Measurements from ENCODE around the gene SYTL1. TPM values are rescaled to one million over a fixed set of nuclear protein-coding genes. Genes with fewer than 3 reads are reported as not detected.
A peak's percentile ranks its signal among the peaks of the same experiment; 100 is the strongest.

Gene SYTL1
- total and polyA plus RNA-seq, 9 of the 15 experiments (the other 6 are each of a cell fraction or from before 2014, with no cell fraction given): 0.04 to 9.3 (median 1.7) TPM

GRCh38 chr1:27392778-27393635 is 51.2 kb downstream of the SYTL1 start:
- peak overlapping the region; percentile 88 for H3K27ac ChIP-seq (ENCODE audit: extremely low read depth, low read depth, low read length)
- DNase-seq (ENCODE audit: extremely low read depth in 1 of 4, low spot score in 3 of 4) (peak; percentile 63 to 76 (median 70)), ATAC-seq (peak; percentile 50), FAIRE-seq (peak; percentile 42)
- TSS peak; percentile 75 for BruUV-seq (replicated peaks)
- POLR2A ChIA-PET: interaction anchor here (0.5 to 1.0 kb wide), 3 partner anchors 26 to 348 kb away, joined by 3 read pairs; partner anchors contain the start of gene MAP3K6
- H3K27me3 ChIP-seq (ENCODE audit: control insufficient read depth in 2 of 2, insufficient read depth in 2 of 2, low read length in 2 of 2): no peaks in the 10 kb centered on the region
- 9% methylated on average over 30 of the region's 30 CpGs for WGBS (ENCODE audit: insufficient coverage, low coverage, missing lambda C conversion rate)
- H3K9me3 ChIP-seq (replicated peaks; ENCODE audit: control insufficient read depth, insufficient read depth, low read depth, low read length): no peaks in the 10 kb centered on the region
- H3K79me2 ChIP-seq (ENCODE audit: control insufficient read depth, insufficient read depth, low read length): peaks cover 12% of the 10 kb centered on the region
- CTCF ChIA-PET (ENCODE audit: low intra/inter-chr PET ratio): interaction anchor here (0.6 to 1.4 kb wide), 5 partner anchors 27 to 274 kb away, joined by 3 to 7 read pairs (median 4); no protein-coding TSS in a partner anchor
- peak overlapping the region; percentile 96 for H3K4me2 ChIP-seq (ENCODE audit: insufficient read depth, low read length)
- H3K4me3 ChIP-seq: peak overlapping the region; percentile 96
- no peaks in the 10 kb centered on the region for H3K9me1 ChIP-seq (ENCODE audit: control insufficient read depth, insufficient read depth, low read length)
- intact Hi-C loops (cut with micrococcal nuclease) (loop anchor here (1.0 to 5.0 kb wide), 4 partner anchors 36 to 270 kb away; no protein-coding TSS in a partner anchor), in situ Hi-C loops (cut with MboI) (loop anchor here (5.0 kb wide), 2 partner anchors 269 to 291 kb away; no protein-coding TSS in a partner anchor)
- peaks cover 8 to 44% of the 10 kb centered on the region in 2 experiments for H3K4me1 ChIP-seq (replicated peaks in 1 of 2; ENCODE audit: control insufficient read depth in 2 of 2, insufficient read depth in 2 of 2, low read length in 2 of 2)
- peaks cover 9% of the 10 kb centered on the region; the same call in 1 of the 3 replicates for H3K36me3 ChIP-seq (ENCODE audit: control insufficient read depth, insufficient read depth, low read length)
- no peaks in the 10 kb centered on the region for H4K20me1 ChIP-seq (replicated peaks; ENCODE audit: control insufficient read depth, insufficient read depth, low read length)
- H3K9ac ChIP-seq (ENCODE audit: insufficient read depth in 1 of 2, low read depth in 2 of 2, low read length in 2 of 2): peak overlapping the region; percentile 85 to 98
- H2AFZ ChIP-seq (ENCODE audit: low read depth, low read length): peak overlapping the region; percentile 92
- TF ChIP-seq MCM3 (IDR thresholded peaks at IDR 0.05) (no peak), RREB1 (CRISPR knock-in tag; IDR thresholded peaks at IDR 0.05) (peak; percentile 62; the same call in 1 of the 2 replicates), RFX1 (IDR thresholded peaks at IDR 0.05) (no peak), MAZ (CRISPR knock-in tag; conservative IDR thresholded peaks at IDR 0.05 in 1 of 2, IDR thresholded peaks at IDR 0.05 in 1 of 2) (no peak), NFIC (IDR thresholded peaks at IDR 0.05) (peak; percentile 39; the same call in 1 of the 2 replicates), ATF1 (CRISPR knock-in tag; IDR thresholded peaks at IDR 0.05) (no peak), ATF1 (tag; IDR thresholded peaks at IDR 0.05) (peak; percentile 90), MTA1 (IDR thresholded peaks at IDR 0.05; ENCODE audit: borderline replicate concordance) (0 out of 2 replicates have a peak, but pooled peaks have one; percentile 14), ZKSCAN1 (IDR thresholded peaks at IDR 0.05; ENCODE audit: low read depth, low read length) (0 out of 2 replicates have a peak, but pooled peaks have one; percentile 9), ZNF780A (CRISPR knock-in tag; IDR thresholded peaks at IDR 0.05) (no peak), NUFIP1 (IDR thresholded peaks at IDR 0.05; ENCODE audit: partially characterized antibody) (no peak), PRPF4 (IDR thresholded peaks at IDR 0.05; ENCODE audit: insufficient read depth, low read depth, low read length, poor library complexity, severe bottlenecking) (no peak)
- TF ChIP-seq, protein P1, sequence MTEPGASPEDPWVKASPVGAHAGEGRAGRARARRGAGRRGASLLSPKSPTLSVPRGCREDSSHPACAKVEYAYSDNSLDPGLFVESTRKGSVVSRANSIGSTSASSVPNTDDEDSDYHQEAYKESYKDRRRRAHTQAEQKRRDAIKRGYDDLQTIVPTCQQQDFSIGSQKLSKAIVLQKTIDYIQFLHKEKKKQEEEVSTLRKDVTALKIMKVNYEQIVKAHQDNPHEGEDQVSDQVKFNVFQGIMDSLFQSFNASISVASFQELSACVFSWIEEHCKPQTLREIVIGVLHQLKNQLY (CRISPR knock-in tag; conservative IDR thresholded peaks at IDR 0.05): no peak

All from K562 (cell line).